ENCODE data around the gene FHOD1.
A peak's percentile ranks its signal among the peaks of the same experiment; 100 is the strongest.

FHOD1 gene

DNA sequence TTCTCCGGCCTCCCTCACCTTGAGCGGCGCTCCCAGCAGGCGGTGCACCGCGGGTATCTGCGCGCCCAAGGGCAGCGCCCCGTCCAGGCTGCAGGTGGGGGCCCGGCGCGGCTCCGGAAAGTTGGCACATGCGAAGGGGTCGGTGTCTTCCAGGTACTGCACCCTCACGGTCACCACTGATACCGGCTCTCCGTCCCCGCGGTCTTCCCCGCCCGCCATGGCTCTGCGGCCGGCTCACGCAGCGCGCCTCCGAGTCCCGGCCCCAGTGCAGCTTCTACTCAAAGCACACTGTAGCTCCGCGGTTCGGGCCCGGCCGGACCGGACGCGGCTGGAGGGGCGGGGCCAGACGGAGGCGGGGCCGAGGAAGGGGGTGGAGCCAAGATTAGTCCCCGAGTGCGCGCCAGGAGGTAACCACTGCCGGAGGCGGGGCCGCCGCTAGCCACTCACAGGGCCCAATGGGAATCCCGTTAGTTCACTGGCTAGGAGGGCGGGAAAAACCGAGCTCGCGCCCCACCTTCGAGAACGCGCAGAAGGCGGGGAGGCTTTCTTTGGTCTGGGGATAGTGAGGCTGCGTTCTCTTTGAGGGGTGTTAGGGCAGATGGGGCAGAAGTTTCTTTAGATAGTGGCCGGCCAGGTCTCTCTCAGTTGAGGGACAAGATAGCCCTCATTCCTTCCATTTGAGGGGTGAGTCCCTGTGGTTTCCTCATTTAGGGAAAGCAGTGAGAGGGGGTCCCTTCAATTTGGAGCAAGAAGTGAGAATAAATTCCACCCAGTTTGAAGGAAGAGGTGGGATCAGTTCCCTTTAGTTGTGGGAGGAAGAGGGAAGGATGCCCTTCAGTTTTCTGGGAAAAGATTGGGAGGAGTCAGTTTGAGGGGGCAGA is at the start of gene FHOD1:
FHOD1 (minus strand) TSS at position 290 of the 881 bp plus-strand sequence; CDS start at position 219, 71 bp downstream.
- DNase-seq, result peak; percentile 76 to 78

- no peak for DNase-seq
These were observed 49.1 kb upstream of the FHOD1 start for GRCh38 chr16:67296420-67296819.

DNA sequence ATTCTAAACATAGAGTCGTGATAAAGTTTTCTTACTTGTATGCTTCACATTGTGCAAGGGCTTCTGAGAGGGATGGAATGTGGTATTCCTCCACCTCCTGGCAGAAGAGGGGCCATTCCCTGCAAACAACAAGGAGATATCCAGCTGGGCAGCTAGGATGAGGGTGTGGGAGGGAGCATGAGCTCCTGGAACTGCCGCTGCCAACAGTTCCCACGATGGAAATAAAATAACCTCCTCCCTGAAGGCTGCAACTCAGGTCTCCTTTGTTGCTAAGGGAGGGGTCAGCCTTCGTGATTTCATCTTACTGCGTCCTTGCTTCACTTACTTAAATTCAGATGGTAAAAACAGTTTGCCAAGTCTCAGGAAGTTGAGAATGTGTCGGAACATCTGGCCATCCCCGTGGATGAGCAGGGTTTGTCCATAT is 47.7 kb upstream of the FHOD1 start:
- DNase-seq, result no peak

DNA sequence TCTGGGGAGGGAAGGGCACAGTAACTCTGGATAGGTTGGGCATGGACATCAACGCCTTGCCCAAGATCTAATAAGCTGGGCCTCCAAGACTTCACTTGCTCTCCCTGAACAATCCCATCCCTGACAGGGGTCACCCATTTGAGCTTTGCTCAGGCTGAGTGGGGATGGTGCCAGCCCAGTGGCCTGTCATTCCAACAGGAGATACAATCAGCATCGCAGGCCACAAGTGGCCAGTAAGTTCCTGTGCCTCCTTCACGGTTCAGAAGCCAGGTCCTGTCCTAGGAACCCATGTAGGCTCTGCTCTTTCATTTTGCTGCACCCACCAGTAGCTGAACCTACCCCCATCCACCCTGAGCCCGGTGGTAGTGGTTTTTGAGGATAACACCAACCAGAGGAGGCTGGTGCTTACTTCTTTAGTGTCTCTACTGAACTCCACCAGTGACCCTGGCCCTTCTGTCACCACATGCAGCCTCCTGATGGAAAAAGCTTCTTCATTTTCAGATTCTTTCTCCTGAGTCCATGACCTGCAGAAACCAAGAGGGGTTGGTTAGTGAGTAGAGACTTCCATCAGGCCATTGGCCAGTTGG is 47.0 kb upstream of the FHOD1 start:
- no peak for DNase-seq

DNA sequence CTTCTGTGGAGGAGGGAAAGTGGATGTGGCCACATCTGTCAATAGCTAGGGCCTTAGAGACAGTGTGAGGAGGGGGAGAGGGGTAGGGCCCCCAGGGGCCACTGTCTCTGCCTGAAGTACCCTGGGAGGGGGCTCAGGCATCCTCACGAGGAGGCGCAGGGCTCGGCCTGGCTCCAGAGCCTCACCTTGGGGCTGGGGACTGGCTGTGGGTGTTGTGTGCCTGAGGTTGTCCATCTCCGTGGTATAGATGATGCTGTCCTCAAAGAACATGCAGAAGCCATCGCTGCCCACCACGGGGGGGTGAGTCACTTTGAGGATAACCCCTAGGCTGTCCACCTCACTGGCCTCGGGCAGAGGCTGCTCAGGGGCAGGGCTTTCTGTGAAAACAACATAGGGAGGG is 44.2 kb upstream of the FHOD1 start:
- no peak for DNase-seq

GRCh38 chr16:67287960-67288359 is 40.7 kb upstream of the FHOD1 start:
- no peak for DNase-seq

GRCh38 chr16:67286441-67287235 is 39.4 kb upstream of the FHOD1 start:
- DNase-seq, result no peak

DNA sequence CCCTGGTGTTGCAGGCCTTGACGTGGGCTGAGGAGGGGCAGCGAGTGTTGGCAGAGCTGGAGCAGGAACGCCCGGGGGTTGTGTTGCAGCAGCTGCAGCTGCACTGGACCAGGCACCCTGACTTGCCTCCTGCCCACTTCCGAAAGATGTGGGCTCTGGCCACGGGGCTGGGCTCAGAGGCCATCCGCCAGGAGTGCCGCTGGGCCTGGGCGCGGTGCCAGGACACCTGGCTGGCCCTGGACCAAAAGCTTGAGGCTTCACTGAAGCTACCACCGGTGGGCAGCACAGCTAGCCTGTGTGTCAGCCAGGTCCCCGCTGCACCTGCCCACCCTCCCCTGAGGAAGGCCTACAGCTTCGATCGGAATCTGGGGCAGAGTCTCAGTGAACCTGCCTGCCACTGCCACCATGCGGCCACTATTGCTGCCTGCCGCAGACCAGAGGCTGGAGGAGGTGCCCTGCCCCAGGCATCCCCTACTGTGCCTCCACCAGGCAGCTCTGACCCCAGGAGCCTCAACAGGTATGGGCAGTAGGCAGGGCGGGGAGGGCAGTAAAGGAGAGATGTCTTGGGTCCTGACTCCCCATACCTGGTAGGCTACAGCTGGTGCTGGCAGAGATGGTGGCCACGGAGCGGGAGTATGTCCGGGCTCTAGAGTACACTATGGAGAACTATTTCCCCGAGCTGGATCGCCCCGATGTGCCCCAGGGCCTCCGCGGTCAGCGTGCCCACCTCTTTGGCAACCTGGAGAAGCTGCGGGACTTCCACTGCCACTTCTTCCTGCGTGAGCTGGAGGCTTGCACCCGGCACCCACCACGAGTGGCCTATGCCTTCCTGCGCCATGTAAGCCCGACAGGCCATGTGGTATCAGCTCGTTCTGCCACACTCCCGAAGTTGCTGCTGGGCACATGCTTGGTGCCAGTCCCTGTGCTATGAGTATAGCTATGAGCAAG is 37.7 kb upstream of the FHOD1 start:
- peak; percentile 81 to 91 for DNase-seq

DNA sequence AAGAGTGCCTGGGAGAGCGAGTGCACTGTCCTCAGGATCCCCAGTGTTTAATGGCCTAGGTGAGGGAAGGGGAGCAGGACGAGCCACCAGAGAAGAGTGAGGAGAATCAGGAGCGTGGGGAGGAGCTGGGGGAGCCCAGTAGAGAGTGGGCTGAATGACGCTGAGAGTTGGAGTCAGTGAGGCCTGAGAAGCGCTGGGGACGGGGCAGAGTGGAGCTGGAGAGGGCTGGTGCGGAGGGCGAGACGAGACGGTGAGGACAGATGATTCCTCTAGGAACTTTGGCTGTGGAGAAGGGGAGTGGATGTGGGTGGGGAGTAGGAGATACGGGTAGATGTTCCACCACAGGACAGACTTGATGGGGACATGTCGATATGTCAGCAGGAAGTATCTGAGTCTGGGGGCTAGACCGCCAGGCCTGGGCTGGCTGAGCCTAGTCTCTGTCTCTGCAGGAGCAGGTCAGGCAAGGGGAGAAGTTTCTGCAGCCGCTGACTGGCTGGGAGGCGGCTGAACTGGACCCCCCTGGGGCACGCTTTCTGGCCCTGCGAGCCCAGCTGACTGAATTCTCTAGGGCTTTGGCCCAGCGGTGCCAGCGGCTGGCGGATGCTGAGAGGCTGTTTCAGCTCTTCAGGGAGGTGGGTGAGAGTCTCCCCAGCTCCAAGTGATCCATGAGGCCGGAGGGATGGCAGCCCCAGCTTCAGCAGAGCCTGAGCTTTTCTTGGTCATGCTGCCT is 36.7 kb upstream of the FHOD1 start:
- peak in 1 of 2 experiments; percentile 9 for DNase-seq

- DNase-seq, result no peak
These were observed 36.0 kb upstream of the FHOD1 start for GRCh38 chr16:67283039-67283825.

DNA sequence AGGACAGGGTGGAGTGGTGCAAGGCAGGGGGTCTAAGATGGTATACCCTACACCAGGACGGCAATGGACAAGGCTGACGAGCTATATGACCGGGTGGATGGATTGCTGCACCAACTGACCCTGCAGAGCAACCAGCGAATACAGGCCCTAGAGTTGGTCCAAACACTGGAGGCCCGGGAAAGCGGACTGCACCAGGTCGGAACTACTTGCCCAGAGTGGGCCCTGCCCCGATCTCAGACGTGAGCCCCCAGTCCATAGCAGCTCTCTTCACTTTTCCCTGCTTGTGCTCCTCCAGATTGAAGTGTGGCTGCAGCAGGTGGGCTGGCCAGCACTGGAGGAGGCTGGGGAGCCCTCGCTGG is 35.1 kb upstream of the FHOD1 start:
- no peak for DNase-seq

GRCh38 chr16:67281536-67282446 is 34.5 kb upstream of the FHOD1 start:
- DNase-seq, result no peak

DNA sequence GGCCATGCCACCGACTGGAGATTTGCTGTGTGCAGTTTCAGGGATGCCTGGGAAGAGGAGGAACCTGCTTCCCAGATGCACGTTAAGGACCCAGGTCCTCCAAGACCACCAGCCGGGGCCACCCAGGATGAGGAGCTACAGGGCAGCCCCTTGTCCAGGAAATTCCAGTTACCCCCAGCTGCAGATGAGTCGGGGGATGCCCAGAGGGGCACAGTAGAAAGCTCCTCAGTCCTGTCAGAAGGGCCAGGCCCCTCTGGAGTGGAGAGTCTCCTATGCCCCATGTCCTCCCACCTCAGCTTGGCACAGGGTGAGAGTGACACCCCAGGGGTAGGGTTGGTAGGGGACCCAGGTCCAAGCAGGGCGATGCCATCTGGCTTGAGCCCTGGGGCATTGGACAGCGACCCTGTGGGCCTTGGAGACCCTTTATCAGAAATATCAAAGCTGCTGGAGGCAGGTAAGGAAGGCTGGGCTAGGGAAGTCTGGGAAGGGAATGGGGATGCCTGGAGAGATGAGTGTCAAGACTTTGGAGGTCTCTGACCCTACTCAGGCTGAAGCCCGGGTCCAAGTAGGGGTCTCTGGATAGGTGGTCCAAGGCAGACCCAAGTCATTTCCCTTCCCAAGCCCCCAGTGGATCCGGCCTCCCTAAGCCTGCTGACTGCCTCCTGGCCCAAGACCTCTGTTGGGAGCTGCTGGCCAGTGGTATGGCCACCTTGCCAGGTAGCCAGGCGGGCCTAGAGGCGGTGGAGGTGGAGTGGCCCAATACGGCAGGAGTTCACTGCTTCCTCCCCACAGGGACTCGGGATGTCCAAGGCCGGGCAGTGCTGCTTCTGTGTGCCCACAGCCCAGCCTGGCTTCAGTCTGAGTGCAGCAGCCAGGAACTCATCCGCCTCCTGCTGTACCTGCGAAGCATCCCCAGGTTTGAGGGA is 33.1 kb upstream of the FHOD1 start:
- no peak for DNase-seq

- DNase-seq, result peak; percentile 46 to 62
These were observed 32.2 kb upstream of the FHOD1 start, which contains the start of gene PLEKHG4 for GRCh38 chr16:67279296-67280089. TSS of gene PLEKHG4 (plus strand) at chr16:67279532. CDS start at chr16:67280045, 513 bp downstream.

DNA sequence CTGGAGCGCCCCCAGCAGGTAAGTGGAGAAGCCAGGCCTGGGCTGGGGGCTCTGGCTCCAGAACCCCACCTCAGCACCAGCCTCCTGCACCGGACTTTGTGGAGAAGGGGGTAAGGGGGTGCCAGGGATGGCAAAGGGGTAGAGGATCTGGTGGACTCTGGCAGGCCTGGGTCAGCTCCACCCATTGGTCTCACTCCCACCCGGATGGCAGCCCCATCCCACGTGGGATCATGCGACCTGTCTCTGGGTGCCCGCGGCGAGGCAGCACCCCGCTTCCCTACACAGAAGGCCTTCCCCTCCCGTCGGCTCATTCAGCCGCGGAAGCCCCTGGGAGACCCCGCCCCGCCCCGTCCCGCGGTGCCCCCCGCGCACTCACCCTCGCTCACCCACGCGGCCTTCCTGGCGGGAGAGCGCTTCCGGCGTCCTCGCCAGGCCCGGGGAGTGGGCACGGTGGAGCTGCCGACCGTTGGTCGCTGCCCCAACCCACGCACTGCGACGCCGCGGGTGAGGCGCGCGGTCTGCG is 31.6 kb upstream of the FHOD1 start:
- DNase-seq, result peak in 1 of 2 experiments; percentile 41

DNA sequence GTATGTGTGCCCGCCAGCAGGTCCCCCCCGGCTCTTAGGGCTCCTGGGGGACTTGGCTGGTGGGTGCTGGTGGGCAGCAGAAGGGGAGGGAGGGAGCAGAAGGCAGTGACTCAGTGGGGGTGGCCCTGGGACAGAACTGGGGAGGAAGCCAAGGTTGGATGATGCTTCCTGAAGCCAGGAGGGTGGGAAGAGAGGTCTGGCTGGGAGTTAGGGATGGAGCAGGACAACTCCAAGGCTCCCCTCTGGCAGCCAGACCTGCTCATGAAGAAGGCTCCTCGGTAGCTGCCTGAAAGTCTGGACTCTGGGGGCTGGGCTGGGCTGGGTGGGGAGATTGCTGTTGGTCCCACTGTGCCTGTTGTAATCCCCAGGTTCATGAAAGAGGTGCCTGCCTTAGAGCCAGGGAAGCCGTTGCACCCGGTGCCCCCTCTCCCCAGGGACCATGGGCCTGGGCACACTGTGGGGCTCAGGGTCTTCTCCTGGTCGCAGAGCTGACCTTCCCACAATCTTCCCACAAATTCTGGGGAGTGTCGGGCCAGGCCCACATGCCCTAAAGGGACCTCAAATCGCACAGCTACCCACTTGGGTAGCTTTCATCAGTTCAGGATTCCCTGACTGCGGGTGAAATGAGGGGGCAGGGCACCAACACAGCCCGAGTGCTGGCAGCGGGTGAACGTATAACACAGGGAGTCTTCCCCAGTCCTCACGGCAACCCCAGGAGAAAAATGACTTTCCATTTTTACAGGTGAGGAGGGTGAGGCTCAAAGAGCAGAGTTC is 30.9 kb upstream of the FHOD1 start:
- DNase-seq, result no peak

Data from NCI-H2081 (cell line).